ENCODE results near the gene COQ7. TPM values are rescaled to one million over a fixed set of nuclear protein-coding genes. Genes with fewer than 3 reads are reported as not detected.

The COQ7 gene
- total and polyA plus RNA-seq, 2 donors (not counting 1 experiment from before 2014, with no cell fraction given): 12.4 to 19.8 TPM

- TF ChIP-seq CTCF (conservative IDR thresholded peaks at IDR 0.05 in 1 of 2, IDR thresholded peaks at IDR 0.05 in 1 of 2; ENCODE audit: low read depth in 1 of 2, low read length in 2 of 2) (no peak), EZH2 (IDR thresholded peaks at IDR 0.05; ENCODE audit: low read length, missing control alignments) (no peak)
- H3K9ac ChIP-seq (ENCODE audit: insufficient read depth, low read length): no peak overlapping the region
- H3K79me2 ChIP-seq (ENCODE audit: control insufficient read depth, insufficient read depth, low read length): no peaks in the 10 kb centered on the region
- no peaks in the 10 kb centered on the region for H3K27me3 ChIP-seq (ENCODE audit: control insufficient read depth, insufficient read depth, low read length)
- no peak overlapping the region for H3K4me3 ChIP-seq (replicated peaks in 1 of 4; ENCODE audit: control extremely low read depth in 1 of 4, insufficient read depth in 1 of 4, low read depth in 3 of 4, low read length in 4 of 4)
- no peaks in the 10 kb centered on the region for H3K36me3 ChIP-seq (ENCODE audit: control insufficient read depth, insufficient read depth, low read length)
- no peaks in the 10 kb centered on the region for H3K4me1 ChIP-seq (ENCODE audit: control insufficient read depth, extremely low read depth, insufficient read depth, low read length)
- no peak for DNase-seq (ENCODE audit: low read depth in 2 of 2)
- no peak overlapping the region for H2AFZ ChIP-seq (ENCODE audit: low read length)
- H4K20me1 ChIP-seq (ENCODE audit: control insufficient read depth, extremely low read depth, insufficient read depth, low read length): no peaks in the 10 kb centered on the region
- H3K27ac ChIP-seq (ENCODE audit: insufficient read depth, low read length): no peak overlapping the region
- H3K4me2 ChIP-seq (ENCODE audit: extremely low read depth, insufficient read depth, low read length): no peak overlapping the region
- no peaks in the 10 kb centered on the region for H3K9me3 ChIP-seq (ENCODE audit: control insufficient read depth, insufficient read depth, low read depth, low read length)
These were observed 21.0 kb downstream of the COQ7 start for GRCh38 chr16:19088341-19088916.

- Histone ChIP-seq H3K9me3 (ENCODE audit: control insufficient read depth, insufficient read depth, low read depth, low read length) (no peaks in the 10 kb centered on the region), H2AFZ (ENCODE audit: low read length) (no peak overlapping the region), H3K4me2 (ENCODE audit: extremely low read depth, insufficient read depth, low read length) (no peak overlapping the region), H3K27me3 (ENCODE audit: control insufficient read depth, insufficient read depth, low read length) (no peaks in the 10 kb centered on the region), H3K36me3 (ENCODE audit: control insufficient read depth, insufficient read depth, low read length) (no peaks in the 10 kb centered on the region), H3K27ac (ENCODE audit: insufficient read depth, low read length) (no peak overlapping the region), H3K4me1 (ENCODE audit: control insufficient read depth, extremely low read depth, insufficient read depth, low read length) (no peaks in the 10 kb centered on the region), H3K4me3 (replicated peaks in 1 of 4; ENCODE audit: control extremely low read depth in 1 of 4, insufficient read depth in 1 of 4, low read depth in 3 of 4, low read length in 4 of 4) (no peak overlapping the region), H3K79me2 (ENCODE audit: control insufficient read depth, insufficient read depth, low read length) (no peaks in the 10 kb centered on the region), H4K20me1 (ENCODE audit: control insufficient read depth, extremely low read depth, insufficient read depth, low read length) (no peaks in the 10 kb centered on the region), H3K9ac (ENCODE audit: insufficient read depth, low read length) (no peak overlapping the region)
- no peak for DNase-seq (ENCODE audit: low read depth in 2 of 2)
- TF ChIP-seq EZH2 (IDR thresholded peaks at IDR 0.05; ENCODE audit: low read length, missing control alignments) (no peak), CTCF (conservative IDR thresholded peaks at IDR 0.05 in 1 of 2, IDR thresholded peaks at IDR 0.05 in 1 of 2; ENCODE audit: low read depth in 1 of 2, low read length in 2 of 2) (no peak)
These were observed 22.1 kb downstream of the COQ7 start for GRCh38 chr16:19089410-19089955.

GRCh38 chr16:19090916-19091315 lies 23.5 kb downstream of the COQ7 start:
- Histone ChIP-seq H3K27ac (ENCODE audit: insufficient read depth, low read length) (no peak overlapping the region), H4K20me1 (ENCODE audit: control insufficient read depth, extremely low read depth, insufficient read depth, low read length) (no peaks in the 10 kb centered on the region), H3K4me1 (ENCODE audit: control insufficient read depth, extremely low read depth, insufficient read depth, low read length) (no peaks in the 10 kb centered on the region), H2AFZ (ENCODE audit: low read length) (no peak overlapping the region), H3K9me3 (ENCODE audit: control insufficient read depth, insufficient read depth, low read depth, low read length) (no peaks in the 10 kb centered on the region), H3K36me3 (ENCODE audit: control insufficient read depth, insufficient read depth, low read length) (no peaks in the 10 kb centered on the region), H3K4me2 (ENCODE audit: extremely low read depth, insufficient read depth, low read length) (no peak overlapping the region), H3K27me3 (ENCODE audit: control insufficient read depth, insufficient read depth, low read length) (no peaks in the 10 kb centered on the region), H3K79me2 (ENCODE audit: control insufficient read depth, insufficient read depth, low read length) (no peaks in the 10 kb centered on the region), H3K4me3 (replicated peaks in 1 of 4; ENCODE audit: control extremely low read depth in 1 of 4, insufficient read depth in 1 of 4, low read depth in 3 of 4, low read length in 4 of 4) (no peak overlapping the region), H3K9ac (ENCODE audit: insufficient read depth, low read length) (no peak overlapping the region)
- TF ChIP-seq CTCF (conservative IDR thresholded peaks at IDR 0.05 in 1 of 2, IDR thresholded peaks at IDR 0.05 in 1 of 2; ENCODE audit: low read depth in 1 of 2, low read length in 2 of 2) (no peak), EZH2 (IDR thresholded peaks at IDR 0.05; ENCODE audit: low read length, missing control alignments) (no peak)
- DNase-seq (ENCODE audit: low read depth in 2 of 2): no peak

Measured in fibroblast of lung (primary cell).